GOT3 (cell line): ENCODE data around the gene LHX8.

Experiments used
- DNase-seq: peaks from one replicate; lab custom pipeline; 2025; ENCODE audit warnings: mixed read lengths; lab: John Stamatoyannopoulos, UW

Gene LHX8

DNA sequence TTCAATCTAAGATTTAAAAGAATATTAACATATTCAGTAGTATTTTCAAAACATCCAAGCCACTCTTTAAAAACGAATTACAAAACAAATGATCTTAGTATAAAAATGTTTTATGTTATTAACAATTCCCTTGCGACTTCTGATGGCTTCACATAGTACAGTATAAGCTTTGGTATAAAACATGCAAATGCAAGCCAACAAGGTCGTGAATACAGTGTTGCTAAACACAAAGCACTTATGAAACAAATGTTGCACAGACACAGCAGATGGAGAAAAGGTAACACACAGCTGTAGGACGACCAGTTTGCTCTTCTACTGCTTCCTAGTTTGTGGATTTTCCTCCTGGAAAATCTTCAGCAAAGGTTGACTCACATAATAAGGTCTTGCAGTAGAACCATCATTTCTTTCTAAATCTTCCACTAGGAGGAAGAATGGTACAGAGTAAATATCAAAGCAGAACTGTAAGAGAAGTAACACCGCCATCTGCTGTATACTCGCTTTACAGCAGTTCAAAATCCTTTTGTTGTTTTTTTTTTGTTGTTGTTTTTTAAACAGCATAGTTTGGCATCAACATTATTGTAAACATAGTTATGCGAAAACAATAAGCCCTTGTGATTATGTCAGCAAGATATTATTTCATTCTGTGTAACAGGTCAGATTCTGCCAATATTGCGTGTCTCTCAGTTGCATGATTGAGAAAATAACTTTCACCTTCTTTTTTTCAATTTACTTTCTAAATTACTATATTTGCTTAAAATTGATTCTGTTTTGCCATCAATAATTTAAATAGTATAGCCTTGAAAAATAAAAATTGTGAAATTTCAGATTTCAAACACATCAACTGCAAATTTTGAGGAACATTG is 69.5 kb downstream of the LHX8 start:
- DNase-seq = no peak

DNA sequence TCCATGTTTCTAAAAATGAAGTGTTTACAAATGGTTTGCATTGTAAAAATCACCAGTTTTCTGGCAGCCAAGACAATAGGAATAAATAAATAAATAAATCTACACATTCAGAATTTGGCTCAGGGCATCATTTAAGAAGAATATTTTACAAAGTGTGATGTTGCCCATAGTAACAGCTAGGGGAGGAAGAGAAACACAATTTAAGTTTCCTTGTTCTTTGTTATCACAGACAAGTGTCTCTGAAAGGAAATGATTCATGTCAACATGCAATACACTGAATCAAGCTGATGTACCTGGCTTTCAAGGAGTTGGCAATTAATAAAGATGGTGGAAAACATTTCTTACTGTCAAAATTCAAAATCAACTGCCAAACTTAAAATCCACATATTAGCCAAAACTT is 74.7 kb downstream of the LHX8 start:
- no peak for DNase-seq
